ENCODE measurements around the gene ASMT. TPM values are rescaled to one million over a fixed set of nuclear protein-coding genes. Genes with fewer than 3 reads are reported as not detected.
A peak's percentile ranks its signal among the peaks of the same experiment; 100 is the strongest.
"Not testable (repeated sequence)": the region's sequence is repeated elsewhere in the genome, so short reads cannot be mapped to it uniquely, and the experiment has no call there.

ASMT gene
- total RNA-seq, 2 donors from 2014 or later, result 0.21 to 0.70 TPM

- H3K27me3 Mint-ChIP-seq (ENCODE audit: low read depth), result no peaks in the 10 kb centered on the region
- H3K4me3 Mint-ChIP-seq, result no peak overlapping the region
- no peaks in the 10 kb centered on the region for H3K9me3 Mint-ChIP-seq
- H3K4me1 Mint-ChIP-seq (ENCODE audit: low read depth), result peaks cover 14% of the 10 kb centered on the region
- DNase-seq (no peak), ATAC-seq (replicated peaks in 1 of 2) (no peak)
- H3K36me3 Mint-ChIP-seq (ENCODE audit: insufficient read depth in 2 of 2), result no peaks in the 10 kb centered on the region
- no peak overlapping the region for H3K27ac Mint-ChIP-seq
Observed at GRCh38 chrX:1629244-1629643, 14.4 kb downstream of the ASMT start.

GRCh38 chrX:1646009-1646408 lies 31.1 kb downstream of the ASMT start:
- DNase-seq (no peak), ATAC-seq (replicated peaks in 1 of 2) (no peak)
- Mint-ChIP-seq H3K27ac (no peak overlapping the region), H3K36me3 (ENCODE audit: insufficient read depth in 2 of 2) (peaks cover 3 to 9% of the 10 kb centered on the region in 2 donors), H3K27me3 (ENCODE audit: low read depth) (peaks cover 14% of the 10 kb centered on the region), H3K4me3 (no peak overlapping the region), H3K9me3 (peaks cover 0 to 3% of the 10 kb centered on the region in 2 donors), H3K4me1 (ENCODE audit: low read depth) (peaks cover 4% of the 10 kb centered on the region)

GRCh38 chrX:1649621-1650020 lies 34.8 kb downstream of the ASMT start:
- peaks cover 0 to 3% of the 10 kb centered on the region in 2 donors for H3K9me3 Mint-ChIP-seq
- H3K27me3 Mint-ChIP-seq (ENCODE audit: low read depth), result peaks cover 6% of the 10 kb centered on the region
- H3K36me3 Mint-ChIP-seq (ENCODE audit: insufficient read depth in 2 of 2), result peaks cover 3 to 9% of the 10 kb centered on the region in 2 donors
- no peak overlapping the region for H3K4me3 Mint-ChIP-seq
- H3K4me1 Mint-ChIP-seq (ENCODE audit: low read depth), result peaks cover 4% of the 10 kb centered on the region
- no peak for ATAC-seq (replicated peaks in 1 of 2)
- no peak overlapping the region for H3K27ac Mint-ChIP-seq
- no peak for DNase-seq

- peak; percentile 11 to 31 for DNase-seq
- not testable (repeated sequence) for H3K9me3 Mint-ChIP-seq; H3K27me3 Mint-ChIP-seq (ENCODE audit: low read depth); H3K36me3 Mint-ChIP-seq (ENCODE audit: insufficient read depth in 2 of 2); H3K4me1 Mint-ChIP-seq (ENCODE audit: low read depth); H3K27ac Mint-ChIP-seq; H3K4me3 Mint-ChIP-seq; ATAC-seq (replicated peaks in 1 of 2)
Observed at GRCh38 chrX:1652011-1652811, 37.4 kb downstream of the ASMT start.

DNA sequence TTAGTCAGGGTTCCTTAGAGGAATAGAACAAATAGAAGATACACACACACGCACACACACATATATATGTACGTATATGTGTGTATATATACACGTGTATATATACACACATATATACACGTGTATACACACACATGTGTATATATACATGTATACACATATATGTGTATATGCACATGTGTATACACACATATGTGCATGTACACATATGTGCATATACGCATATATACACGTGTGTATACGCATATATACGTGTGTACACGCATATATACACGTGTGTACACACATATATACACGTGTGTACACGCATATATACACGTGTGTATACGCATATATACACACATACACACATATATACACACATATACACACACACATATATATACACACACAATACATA lies 41.5 kb downstream of the ASMT start:
- peaks cover 8 to 10% of the 10 kb centered on the region in 2 donors for H3K36me3 Mint-ChIP-seq (ENCODE audit: insufficient read depth in 2 of 2)
- H3K9me3 Mint-ChIP-seq, result no peaks in the 10 kb centered on the region
- no peak for DNase-seq
- H3K27ac Mint-ChIP-seq, result no peak overlapping the region
- H3K27me3 Mint-ChIP-seq (ENCODE audit: low read depth), result no peaks in the 10 kb centered on the region
- peaks cover 34% of the 10 kb centered on the region for H3K4me1 Mint-ChIP-seq (ENCODE audit: low read depth)
- no peak for ATAC-seq (replicated peaks in 1 of 2)
- peak overlapping the region; percentile 84 to 97 for H3K4me3 Mint-ChIP-seq

DNA sequence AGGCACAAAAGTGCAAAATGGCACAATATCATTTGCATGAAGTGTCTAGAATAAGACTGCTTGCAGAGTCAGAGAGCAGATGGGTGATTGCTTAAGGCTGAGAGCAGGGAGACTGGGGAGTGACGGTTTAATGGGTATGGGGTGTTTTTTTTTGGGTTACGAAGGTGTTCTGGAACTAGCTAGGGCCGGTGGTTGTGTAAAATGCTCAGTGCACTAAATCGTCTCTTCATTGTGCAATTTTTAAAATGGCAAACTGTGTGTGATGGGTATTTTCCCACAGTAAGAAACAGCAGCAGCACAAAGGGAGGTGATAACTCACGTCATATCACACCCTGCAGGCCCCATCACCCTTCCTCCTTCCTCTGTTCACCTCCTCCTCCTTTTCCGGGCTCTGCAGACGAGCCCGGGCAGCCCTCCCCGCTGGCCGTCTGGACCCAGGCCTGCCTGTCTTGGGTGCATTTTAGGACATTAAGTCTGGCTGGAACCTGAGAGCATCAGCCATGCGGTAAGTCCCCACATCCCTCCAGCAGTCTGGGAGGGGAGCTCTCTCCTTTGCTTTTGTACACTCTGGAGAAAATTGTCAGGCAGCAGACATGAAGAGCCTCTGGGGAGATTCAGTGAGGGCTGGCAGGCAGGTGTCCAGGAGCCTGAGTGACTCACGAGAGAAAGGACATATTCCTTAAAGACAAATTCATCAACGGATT lies 42.7 kb downstream of the ASMT start:
- Mint-ChIP-seq H3K36me3 (ENCODE audit: insufficient read depth in 2 of 2) (peaks cover 8 to 10% of the 10 kb centered on the region in 2 donors), H3K9me3 (no peaks in the 10 kb centered on the region), H3K4me3 (peak overlapping the region; percentile 84 to 97), H3K4me1 (ENCODE audit: low read depth) (peaks cover 34% of the 10 kb centered on the region), H3K27ac (peak overlapping the region; percentile 93), H3K27me3 (ENCODE audit: low read depth) (no peaks in the 10 kb centered on the region)
- peak; percentile 56 to 72 for ATAC-seq (replicated peaks in 1 of 2)
- DNase-seq, result peak; percentile 56 to 67

- Mint-ChIP-seq H3K27me3 (ENCODE audit: low read depth) (no peaks in the 10 kb centered on the region), H3K4me3 (peak overlapping the region; percentile 84 to 97), H3K36me3 (ENCODE audit: insufficient read depth in 2 of 2) (peaks cover 8 to 10% of the 10 kb centered on the region in 2 donors), H3K27ac (peak overlapping the region; percentile 93), H3K4me1 (ENCODE audit: low read depth) (peaks cover 36% of the 10 kb centered on the region), H3K9me3 (no peaks in the 10 kb centered on the region)
- ATAC-seq (replicated peaks in 1 of 2), result no peak
- DNase-seq, result peak in 1 of 2 donors; percentile 4
Observed at GRCh38 chrX:1658071-1658491, 43.2 kb downstream of the ASMT start.

DNA sequence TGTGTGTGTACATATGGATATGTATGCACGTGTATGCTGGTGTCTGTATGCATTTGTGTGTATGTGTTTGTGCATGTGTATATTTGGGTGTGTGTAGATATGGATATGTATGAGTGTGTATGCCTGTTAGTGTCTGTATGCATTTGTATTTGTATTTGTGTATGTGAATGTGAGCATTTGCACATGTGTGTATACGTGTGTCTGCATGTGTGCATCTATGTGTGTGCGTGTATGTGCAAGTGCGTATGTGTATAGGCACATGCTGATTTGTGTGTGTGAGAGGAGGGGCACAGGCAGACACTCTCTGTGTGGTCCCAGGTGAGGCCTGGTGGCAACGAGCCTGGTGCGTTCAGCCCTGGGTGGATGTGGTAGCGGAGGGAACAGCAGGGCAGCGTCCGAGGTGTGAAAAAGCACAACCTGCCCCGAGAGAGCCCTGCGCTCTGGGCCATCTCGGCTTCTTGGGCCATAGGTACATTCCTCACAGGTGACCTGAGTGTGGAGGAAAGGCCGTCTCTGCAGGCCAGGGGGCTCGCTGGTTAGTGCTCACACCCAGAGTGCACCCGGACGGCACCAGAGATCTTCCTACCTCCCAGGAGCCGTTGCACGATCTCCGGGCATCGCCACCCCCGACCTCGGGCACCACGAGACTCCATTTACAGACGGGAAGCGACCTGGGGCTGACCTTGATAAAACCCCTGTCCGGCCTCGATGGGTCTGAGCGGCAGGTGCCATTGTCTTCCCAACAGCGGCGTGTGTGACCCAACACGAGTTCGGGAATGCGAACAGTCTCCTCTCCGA lies 45.0 kb downstream of the ASMT start:
- H3K36me3 Mint-ChIP-seq (ENCODE audit: insufficient read depth in 2 of 2), result peaks cover 10% of the 10 kb centered on the region in 2 donors
- H3K4me1 Mint-ChIP-seq (ENCODE audit: low read depth), result peaks cover 41% of the 10 kb centered on the region
- no peak for DNase-seq
- H3K9me3 Mint-ChIP-seq, result no peaks in the 10 kb centered on the region
- H3K4me3 Mint-ChIP-seq, result peak overlapping the region; percentile 84 to 97
- H3K27me3 Mint-ChIP-seq (ENCODE audit: low read depth), result no peaks in the 10 kb centered on the region
- no peak overlapping the region for H3K27ac Mint-ChIP-seq
- no peak for ATAC-seq (replicated peaks in 1 of 2)

DNA sequence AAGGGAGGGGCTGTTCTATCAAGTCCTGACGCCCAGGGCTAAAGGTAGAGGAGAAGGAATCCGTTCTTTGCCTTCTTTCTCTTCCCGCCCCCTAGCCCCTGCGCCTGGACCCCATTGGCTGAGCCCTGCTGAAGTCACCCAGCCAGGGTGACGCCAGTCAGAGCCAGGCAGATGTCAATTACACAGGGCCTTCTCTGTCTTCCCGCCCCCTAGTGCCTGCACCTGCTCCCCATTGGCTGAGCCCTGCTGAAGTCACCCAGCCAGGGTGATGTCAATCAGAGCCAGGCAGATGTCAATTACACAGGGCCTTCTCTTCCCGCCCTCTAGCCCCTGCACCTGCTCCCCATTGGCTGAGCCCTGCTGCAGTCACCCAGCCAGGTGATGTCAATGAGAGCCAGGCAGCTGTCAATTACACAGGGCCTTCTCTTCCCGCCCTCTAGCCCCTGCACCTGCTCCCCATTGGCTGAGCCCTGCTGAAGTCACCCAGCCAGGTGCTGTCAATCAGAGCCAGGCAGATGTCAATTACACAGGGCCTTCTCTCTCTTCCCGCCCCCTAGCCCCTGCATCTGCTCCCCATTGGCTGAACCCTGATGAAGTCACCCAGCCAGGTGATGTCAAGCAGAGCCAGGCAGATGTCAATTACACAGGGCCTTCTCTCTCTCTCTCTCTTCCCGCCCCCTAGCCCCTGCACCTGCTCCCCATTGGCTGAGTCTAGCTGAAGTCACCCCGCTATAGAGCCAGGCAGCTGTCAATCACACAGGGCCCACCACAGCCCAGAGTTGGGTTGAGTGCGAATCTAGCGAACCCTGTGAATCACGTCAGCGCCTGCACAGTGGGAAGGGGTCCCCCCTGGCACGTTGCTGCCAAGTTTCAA lies 46.4 kb downstream of the ASMT start:
- Mint-ChIP-seq H3K4me3 (peak overlapping the region; percentile 75 to 76), H3K27me3 (ENCODE audit: low read depth) (no peaks in the 10 kb centered on the region), H3K9me3 (no peaks in the 10 kb centered on the region), H3K4me1 (ENCODE audit: low read depth) (peaks cover 41% of the 10 kb centered on the region), H3K36me3 (ENCODE audit: insufficient read depth in 2 of 2) (peaks cover 14 to 15% of the 10 kb centered on the region in 2 donors), H3K27ac (peak overlapping the region; percentile 44)
- peak; percentile 85 to 89 for ATAC-seq (replicated peaks in 1 of 2)
- peak; percentile 81 to 88 for DNase-seq

GRCh38 chrX:1661922-1662221 lies 47.0 kb downstream of the ASMT start:
- peaks cover 39% of the 10 kb centered on the region for H3K4me1 Mint-ChIP-seq (ENCODE audit: low read depth)
- H3K27ac Mint-ChIP-seq, result peak overlapping the region; percentile 44
- DNase-seq (no peak), ATAC-seq (replicated peaks in 1 of 2) (no peak)
- peak overlapping the region; percentile 75 to 76 for H3K4me3 Mint-ChIP-seq
- H3K36me3 Mint-ChIP-seq (ENCODE audit: insufficient read depth in 2 of 2), result peaks cover 14 to 16% of the 10 kb centered on the region in 2 donors
- H3K9me3 Mint-ChIP-seq, result no peaks in the 10 kb centered on the region
- no peaks in the 10 kb centered on the region for H3K27me3 Mint-ChIP-seq (ENCODE audit: low read depth)

DNA sequence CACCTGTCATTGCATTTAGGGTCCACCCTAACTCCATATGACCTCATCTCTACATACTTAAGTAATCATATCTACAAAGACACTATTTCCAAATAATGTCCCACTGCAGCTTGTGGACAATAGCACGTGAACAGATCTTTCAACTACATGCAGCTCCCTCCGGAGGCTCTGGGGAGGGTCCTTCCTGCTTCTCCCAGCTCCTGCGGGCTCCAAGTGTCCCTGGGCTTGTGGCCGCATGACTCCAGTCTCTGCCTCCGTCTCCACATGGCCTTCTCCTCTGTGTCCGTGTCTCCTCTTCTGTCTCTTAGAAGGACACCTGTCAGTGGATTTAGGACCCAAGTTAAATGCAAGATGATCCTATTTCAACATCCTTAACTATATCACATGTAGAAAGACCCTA lies 52.7 kb downstream of the ASMT start:
- H3K4me1 Mint-ChIP-seq (ENCODE audit: low read depth), result peaks cover 7% of the 10 kb centered on the region
- no peaks in the 10 kb centered on the region for H3K9me3 Mint-ChIP-seq
- no peak for ATAC-seq (replicated peaks in 1 of 2)
- DNase-seq, result no peak
- H3K4me3 Mint-ChIP-seq, result no peak overlapping the region
- H3K27me3 Mint-ChIP-seq (ENCODE audit: low read depth), result no peaks in the 10 kb centered on the region
- H3K36me3 Mint-ChIP-seq (ENCODE audit: insufficient read depth in 2 of 2), result peaks cover 4 to 8% of the 10 kb centered on the region in 2 donors
- H3K27ac Mint-ChIP-seq, result no peak overlapping the region

DNA sequence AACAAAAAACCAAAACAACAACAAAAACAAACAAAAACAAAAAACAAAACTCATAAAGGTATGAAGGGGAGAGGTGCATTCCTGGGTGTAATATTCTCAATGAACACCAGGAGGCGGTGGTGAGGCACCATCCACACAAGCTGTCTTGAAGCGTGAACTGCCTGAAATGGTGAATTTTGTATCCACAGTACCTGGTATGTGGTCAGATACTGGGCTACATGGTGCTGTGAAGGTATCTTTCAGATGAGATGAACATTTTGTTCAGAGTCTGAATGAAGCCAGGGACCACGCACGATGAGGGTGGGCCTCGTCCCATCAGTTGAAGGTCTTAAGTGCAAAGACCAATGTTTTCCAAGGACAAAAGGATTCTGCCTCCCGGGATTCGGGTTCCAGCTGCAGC lies 58.5 kb downstream of the ASMT start:
- H3K27ac Mint-ChIP-seq, result no peak overlapping the region
- H3K36me3 Mint-ChIP-seq (ENCODE audit: insufficient read depth in 2 of 2), result peaks cover 0 to 2% of the 10 kb centered on the region in 2 donors
- H3K4me3 Mint-ChIP-seq, result no peak overlapping the region
- no peaks in the 10 kb centered on the region for H3K27me3 Mint-ChIP-seq (ENCODE audit: low read depth)
- ATAC-seq (replicated peaks in 1 of 2) (no peak), DNase-seq (peak; percentile 37 to 48)
- H3K4me1 Mint-ChIP-seq (ENCODE audit: low read depth), result no peaks in the 10 kb centered on the region
- H3K9me3 Mint-ChIP-seq, result peaks cover 0 to 2% of the 10 kb centered on the region in 2 donors

All from activated T-cell treated with anti-CD3 and anti-CD28 coated beads, Interleukin-2, amount 50 U/mL, for 72 hours (primary cell).